GM12878 (cell line): ENCODE results near the gene LRRK1.

Experiments
- CEBPB ChIP-seq, 2 experiments: fragments of 150-350 bp in 1 of 2; IDR thresholded peaks; 2 replicates each; pipeline ENCODE4 v1.6.1; 2012 to 2014; ENCODE audit warnings: low read depth in 2 of 2, low read length in 2 of 2, borderline replicate concordance in 1 of 2, inconsistent platforms in 1 of 2
- CREM ChIP-seq: IDR thresholded peaks from 2 replicates; pipeline ENCODE4 v1.6.1; 2014; ENCODE audit warnings: antibody characterized with exemption, low read depth
- NFYB ChIP-seq: IDR thresholded peaks from 2 replicates; pipeline ENCODE4 v1.6.1; 2011; ENCODE audit warnings: low read depth, mild to moderate bottlenecking, low read length, improper control_type of control experiment, moderate library complexity; ENCODE audit not compliant: insufficient read depth
- RAD21 ChIP-seq: IDR thresholded peaks from 2 replicates; pipeline ENCODE4 v1.6.1; 2011; ENCODE audit warnings: mild to moderate bottlenecking, low read depth, low read length, moderate library complexity; ENCODE audit not compliant: insufficient read depth
- RCOR1 ChIP-seq: conservative IDR thresholded peaks from 2 replicates; pipeline ENCODE4 v1.6.1; 2012; ENCODE audit warnings: low read depth, low read length, improper control_type of control experiment
- TF ChIP-seq, protein P1 (sequence below), 3 experiments: IDR thresholded peaks in 2 of 3; conservative IDR thresholded peaks in 1 of 3; 2 replicates each; pipeline ENCODE4 v1.5.1; 2011; ENCODE audit warnings: low read depth in 3 of 3, low read length in 3 of 3, mild to moderate bottlenecking in 3 of 3, control low read depth in 2 of 3, moderate library complexity in 2 of 3, inconsistent platforms in 1 of 3, mixed read lengths in 1 of 3; ENCODE audit not compliant: control insufficient read depth in 2 of 3, insufficient read depth in 1 of 3; ENCODE audit errors: extremely low read depth in 1 of 3
- TF ChIP-seq, protein P2 (sequence below): fragments of 450-650 bp; IDR thresholded peaks from 2 replicates; pipeline ENCODE4 v1.6.1; 2016; ENCODE audit warnings: mild to moderate bottlenecking
- TF ChIP-seq, protein P3 (sequence below): fragments of 450-650 bp; IDR thresholded peaks from 2 replicates; pipeline ENCODE4 v1.6.1; 2017; ENCODE audit warnings: mild to moderate bottlenecking
- TF ChIP-seq, protein P4 (sequence below): IDR thresholded peaks from 2 replicates; pipeline ENCODE4 v1.6.1; 2012; ENCODE audit warnings: low read depth, low read length, improper control_type of control experiment

DNA sequence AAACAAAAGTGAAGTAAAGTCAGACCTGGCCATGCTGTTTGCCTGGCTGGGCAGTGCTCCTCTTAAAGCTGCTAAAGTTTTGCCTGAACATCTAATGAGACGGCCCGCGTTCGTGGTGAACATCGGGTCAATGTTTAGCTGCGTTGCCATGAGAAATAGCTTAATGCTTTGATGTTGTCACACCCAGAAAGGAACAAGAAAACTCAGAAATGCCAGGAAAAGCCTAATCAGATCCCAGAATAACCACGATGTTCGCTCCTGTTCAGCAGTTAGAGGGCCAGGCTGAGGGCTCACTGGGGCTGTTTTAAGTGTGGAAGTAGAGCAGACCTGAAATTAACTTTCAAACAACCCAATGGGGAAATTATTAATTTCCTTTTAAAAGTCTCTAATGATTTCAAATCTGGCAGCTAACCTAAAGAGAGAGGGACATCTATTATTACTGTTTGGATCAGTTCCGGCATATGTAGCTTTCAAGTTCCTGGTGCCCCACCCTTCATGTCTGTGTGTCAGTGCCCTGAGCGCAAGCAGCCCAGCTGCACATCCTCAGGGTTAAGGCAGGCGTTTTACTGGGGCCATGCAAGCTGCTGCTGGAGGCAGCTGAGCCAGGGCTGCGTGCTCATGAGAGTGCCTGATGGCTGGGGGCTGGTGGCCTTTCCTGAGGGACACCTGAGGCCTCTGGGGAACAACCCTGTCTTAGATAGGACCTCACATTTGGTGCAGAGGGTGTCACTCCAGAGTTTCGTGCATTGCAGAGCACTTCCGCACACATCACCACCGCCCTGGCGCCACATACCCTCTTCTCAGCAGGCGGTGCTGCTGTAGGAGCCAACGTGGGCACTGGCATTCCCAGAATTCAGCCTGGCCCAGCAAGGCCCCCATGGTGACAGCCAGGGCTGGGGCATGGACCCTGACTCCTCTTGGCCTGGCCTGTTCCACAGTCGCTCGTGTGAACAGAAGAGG, 76.6 kb downstream of the LRRK1 start:
- TF ChIP-seq, protein P1, sequence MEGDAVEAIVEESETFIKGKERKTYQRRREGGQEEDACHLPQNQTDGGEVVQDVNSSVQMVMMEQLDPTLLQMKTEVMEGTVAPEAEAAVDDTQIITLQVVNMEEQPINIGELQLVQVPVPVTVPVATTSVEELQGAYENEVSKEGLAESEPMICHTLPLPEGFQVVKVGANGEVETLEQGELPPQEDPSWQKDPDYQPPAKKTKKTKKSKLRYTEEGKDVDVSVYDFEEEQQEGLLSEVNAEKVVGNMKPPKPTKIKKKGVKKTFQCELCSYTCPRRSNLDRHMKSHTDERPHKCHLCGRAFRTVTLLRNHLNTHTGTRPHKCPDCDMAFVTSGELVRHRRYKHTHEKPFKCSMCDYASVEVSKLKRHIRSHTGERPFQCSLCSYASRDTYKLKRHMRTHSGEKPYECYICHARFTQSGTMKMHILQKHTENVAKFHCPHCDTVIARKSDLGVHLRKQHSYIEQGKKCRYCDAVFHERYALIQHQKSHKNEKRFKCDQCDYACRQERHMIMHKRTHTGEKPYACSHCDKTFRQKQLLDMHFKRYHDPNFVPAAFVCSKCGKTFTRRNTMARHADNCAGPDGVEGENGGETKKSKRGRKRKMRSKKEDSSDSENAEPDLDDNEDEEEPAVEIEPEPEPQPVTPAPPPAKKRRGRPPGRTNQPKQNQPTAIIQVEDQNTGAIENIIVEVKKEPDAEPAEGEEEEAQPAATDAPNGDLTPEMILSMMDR (IDR thresholded peaks at IDR 0.05 in 2 of 3, conservative IDR thresholded peaks at IDR 0.05 in 1 of 3; ENCODE audit: control insufficient read depth in 2 of 3, extremely low read depth in 1 of 3, insufficient read depth in 1 of 3, low read depth in 3 of 3, low read length in 3 of 3), result no peak
- TF ChIP-seq CEBPB (IDR thresholded peaks at IDR 0.05; ENCODE audit: borderline replicate concordance in 1 of 2, low read depth in 2 of 2, low read length in 2 of 2) (no peak), CREM (no peak), RAD21 (no peak), NFYB (no peak), RCOR1 (no peak)
- TF ChIP-seq, protein P2, sequence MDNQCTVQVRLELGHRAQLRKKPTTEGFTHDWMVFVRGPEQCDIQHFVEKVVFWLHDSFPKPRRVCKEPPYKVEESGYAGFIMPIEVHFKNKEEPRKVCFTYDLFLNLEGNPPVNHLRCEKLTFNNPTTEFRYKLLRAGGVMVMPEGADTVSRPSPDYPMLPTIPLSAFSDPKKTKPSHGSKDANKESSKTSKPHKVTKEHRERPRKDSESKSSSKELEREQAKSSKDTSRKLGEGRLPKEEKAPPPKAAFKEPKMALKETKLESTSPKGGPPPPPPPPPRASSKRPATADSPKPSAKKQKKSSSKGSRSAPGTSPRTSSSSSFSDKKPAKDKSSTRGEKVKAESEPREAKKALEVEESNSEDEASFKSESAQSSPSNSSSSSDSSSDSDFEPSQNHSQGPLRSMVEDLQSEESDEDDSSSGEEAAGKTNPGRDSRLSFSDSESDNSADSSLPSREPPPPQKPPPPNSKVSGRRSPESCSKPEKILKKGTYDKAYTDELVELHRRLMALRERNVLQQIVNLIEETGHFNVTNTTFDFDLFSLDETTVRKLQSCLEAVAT, result no peak
- TF ChIP-seq, protein P3, sequence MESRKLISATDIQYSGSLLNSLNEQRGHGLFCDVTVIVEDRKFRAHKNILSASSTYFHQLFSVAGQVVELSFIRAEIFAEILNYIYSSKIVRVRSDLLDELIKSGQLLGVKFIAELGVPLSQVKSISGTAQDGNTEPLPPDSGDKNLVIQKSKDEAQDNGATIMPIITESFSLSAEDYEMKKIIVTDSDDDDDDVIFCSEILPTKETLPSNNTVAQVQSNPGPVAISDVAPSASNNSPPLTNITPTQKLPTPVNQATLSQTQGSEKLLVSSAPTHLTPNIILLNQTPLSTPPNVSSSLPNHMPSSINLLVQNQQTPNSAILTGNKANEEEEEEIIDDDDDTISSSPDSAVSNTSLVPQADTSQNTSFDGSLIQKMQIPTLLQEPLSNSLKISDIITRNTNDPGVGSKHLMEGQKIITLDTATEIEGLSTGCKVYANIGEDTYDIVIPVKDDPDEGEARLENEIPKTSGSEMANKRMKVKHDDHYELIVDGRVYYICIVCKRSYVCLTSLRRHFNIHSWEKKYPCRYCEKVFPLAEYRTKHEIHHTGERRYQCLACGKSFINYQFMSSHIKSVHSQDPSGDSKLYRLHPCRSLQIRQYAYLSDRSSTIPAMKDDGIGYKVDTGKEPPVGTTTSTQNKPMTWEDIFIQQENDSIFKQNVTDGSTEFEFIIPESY, result no peak
- TF ChIP-seq, protein P4, sequence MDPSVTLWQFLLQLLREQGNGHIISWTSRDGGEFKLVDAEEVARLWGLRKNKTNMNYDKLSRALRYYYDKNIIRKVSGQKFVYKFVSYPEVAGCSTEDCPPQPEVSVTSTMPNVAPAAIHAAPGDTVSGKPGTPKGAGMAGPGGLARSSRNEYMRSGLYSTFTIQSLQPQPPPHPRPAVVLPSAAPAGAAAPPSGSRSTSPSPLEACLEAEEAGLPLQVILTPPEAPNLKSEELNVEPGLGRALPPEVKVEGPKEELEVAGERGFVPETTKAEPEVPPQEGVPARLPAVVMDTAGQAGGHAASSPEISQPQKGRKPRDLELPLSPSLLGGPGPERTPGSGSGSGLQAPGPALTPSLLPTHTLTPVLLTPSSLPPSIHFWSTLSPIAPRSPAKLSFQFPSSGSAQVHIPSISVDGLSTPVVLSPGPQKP, result no peak
